Left hindlimb (tissue), 1 donor: ENCODE results near the gene PREX1.

Source experiments
- DNase-seq: peaks from one replicate; pipeline ENCODE4 v3.0.0-alpha.2; 2018

Gene PREX1

DNA sequence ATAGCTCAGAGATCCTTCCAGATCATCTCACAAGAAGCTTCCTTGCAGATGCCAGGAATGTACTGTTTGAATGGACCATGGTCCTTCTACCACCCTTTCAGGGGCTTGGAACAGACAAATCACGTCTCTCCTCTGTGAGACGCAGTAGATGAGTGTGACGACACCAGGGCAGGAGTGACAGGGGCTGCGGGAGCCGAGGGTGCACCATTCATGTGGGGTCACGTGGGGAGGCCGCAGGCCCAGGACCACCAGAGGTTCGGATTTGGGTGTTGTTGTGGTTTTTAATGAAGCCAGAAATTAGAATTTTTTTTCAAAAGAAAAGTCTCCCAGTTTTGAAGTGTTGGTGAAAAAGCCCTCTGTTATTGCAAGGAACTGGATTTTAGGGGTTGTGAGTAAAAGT is 79.2 kb downstream of the PREX1 start:
- DNase-seq = no peak

DNA sequence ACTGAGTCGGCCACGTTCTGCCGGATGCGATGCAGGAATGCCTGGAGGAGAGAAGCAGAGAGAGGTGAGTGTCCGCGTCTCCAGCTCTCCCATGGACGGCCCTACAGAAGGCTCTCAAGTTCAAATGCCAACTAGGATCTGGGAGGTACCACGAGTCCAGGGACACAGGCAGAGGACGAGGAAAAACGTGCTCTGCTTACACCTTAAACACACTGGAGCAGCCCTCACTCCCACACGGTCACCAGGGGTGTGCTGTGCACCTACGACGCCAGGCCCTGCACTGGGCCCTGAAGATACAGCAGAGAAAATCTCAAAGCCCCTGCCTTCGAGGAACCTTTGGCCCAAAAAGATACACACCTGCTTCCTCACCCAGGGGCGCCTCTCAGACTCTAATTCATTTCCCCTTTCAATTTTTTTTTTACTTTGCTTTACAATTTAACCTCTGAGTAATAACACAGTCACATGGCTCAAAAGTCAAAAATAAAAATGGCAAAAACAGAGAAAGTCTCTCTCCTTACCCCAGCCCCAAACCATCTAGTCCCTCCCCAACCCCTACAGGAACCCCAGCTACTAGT is 79.9 kb downstream of the PREX1 start:
- no peak for DNase-seq

DNA sequence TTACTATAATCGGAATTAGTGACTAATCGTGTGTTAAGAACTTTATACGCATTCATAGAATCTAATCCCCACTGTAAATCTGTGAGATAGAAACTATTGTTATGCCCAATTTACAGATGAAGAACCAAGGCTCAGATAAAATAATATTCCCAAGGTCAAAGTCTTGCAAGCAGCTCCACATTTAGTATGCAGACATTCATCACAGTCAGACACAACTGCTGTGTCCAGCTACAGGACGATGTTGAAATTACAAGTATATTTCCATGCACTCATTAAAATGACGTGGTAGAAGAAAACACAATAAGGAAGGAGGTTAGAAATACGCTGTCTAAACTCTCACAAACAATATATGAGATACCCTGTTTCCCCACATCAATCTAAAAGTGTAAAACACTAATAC is 82.5 kb downstream of the PREX1 start:
- DNase-seq = no peak

DNA sequence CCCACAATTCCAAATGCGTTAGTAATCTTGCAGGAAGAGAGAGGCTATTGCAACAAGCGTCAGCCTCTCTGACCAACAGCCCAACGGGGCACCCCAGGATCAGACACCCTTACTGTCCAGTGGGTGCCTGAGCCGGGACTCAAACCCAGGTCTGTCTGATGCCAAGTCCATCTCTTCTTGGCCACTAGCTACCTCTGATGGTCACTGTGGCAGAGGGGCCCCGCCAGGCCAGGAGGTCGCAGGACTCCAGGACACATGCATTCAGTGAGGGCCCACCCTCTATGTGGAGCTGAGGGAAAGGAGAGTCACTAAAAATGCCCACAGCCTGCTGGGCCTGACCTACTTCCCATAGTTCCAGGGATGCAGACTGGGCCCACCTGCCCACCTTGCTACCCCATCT is 83.3 kb downstream of the PREX1 start:
- no peak for DNase-seq

DNA sequence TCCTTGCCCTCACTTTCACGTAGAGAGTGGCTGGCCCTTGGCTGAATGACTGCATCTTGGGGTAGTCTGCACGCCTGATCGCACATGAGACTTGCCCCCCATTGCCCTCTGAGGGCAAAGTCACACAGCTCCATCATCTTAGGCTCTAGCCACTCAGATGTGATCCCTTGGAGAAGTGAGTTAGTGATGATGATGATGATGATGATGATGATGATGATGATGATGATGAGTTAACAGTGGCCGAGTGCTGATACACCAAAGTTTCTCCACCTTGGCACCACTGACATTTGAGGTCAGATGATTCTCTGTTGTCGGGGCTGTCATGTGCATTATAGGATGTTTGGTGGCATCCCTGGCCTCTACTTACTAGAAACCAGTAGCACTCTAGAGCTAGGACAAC is 84.0 kb downstream of the PREX1 start:
- DNase-seq = no peak

DNA sequence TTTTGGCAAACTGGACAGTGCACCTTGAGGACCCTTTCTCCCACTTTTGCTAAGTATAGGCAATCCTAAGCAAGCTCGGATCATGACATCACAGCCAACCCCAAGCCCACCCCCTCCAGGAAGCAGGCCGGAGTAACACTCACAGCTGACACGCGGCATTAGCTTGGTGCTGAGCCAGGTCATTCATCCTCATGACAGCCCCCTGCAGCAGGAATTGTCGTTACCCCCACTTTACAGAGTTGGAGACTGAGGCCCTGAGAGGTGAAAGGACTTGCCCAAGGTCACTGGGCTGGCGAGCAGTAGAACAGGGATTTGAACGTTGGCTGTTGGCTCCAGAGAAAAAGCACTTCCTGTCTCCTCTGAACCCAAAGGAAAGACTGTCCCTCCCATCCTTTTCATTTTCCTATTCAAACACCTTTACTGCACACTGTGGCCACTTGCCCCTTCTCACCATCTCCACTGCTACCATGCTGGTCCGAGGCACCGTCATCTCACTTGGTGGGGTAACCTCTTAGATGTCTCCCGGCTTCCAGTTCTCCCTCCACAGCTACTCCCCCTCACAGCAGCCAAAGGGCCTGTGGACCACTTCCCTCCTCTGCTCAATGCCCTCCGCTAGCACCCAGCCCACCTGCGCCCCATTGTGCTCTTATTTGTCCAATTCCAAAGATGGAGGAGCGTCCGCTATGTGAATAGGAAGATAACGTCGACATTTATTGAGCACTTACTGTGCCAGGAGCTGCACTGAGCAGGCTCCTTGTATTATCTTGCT is 84.7 kb downstream of the PREX1 start:
- no peak for DNase-seq

DNA sequence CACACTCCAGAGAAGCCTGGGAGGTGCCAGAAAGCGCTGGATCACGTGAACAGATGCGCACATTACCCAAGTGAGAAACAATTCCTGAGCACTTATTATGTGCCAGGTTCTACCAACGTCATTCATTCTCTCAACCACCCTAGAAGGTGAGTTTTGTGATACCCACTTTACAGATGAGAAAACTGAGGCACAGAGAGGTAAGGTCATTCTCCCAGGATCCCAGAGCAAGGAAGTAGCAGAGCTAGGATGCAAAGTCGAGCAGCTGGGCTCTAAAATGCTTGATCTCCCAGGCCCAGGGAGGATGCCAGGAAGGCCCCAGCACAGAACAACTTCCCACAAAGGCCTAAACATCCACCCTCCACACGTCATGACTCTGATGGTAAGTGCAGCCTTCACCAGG is 85.6 kb downstream of the PREX1 start:
- no peak for DNase-seq

DNA sequence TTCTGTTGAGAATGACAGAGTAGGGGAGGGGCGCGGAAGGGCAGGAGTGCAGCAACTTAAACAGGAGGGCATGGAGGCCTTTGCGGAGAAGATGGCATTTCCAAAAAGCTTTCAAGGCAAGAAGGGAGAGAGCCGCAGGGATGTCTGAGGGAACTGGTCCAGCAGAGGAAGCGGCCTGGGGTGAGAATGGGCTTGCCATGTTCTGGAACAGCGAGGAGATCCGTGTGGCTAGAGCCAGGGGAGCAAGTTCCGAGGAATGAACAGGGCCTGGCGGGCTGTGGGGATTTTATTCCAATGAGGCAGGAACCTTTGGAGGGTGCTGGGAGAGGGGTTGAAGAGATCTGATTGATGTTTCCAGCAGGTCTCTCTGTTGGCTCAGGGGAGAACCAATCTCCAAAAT is 86.1 kb downstream of the PREX1 start:
- no peak for DNase-seq

DNA sequence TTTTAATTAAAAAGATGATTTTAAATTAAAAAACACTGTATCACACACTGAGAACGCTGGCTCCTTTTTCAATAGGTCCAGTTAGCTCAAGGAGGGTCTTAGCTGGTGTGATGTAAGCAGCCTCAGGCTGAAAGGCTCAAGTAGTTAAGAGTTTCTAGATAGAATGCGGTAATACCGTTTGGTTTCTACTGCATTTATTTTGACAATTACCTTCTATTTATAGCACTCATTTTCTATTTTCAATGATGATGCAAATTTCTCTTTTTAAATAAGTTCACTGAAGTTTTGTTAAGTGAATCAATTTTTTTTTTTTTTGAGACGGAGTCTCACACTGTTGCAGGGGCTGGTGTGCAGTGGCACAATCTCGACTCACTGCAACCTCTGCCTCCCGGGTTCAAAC is 87.1 kb downstream of the PREX1 start:
- DNase-seq = no peak

DNA sequence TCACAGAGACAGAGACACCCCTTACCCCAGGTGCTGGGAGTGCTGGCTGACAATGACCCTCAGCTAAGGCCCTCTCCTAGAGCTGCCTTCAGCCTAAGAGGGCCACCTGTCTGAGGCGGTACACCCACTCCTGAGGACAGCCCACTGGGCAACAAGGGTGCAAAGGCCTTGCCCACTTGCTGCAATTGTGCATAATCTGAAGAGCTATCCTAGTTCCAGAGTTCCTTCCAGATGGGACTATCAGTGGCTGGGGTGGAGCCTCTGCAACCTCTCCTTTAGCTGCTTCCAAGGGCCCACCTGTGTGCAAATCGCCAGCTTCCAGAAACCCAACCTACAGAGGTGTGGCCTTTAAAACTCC is 87.5 kb downstream of the PREX1 start:
- no peak for DNase-seq

DNA sequence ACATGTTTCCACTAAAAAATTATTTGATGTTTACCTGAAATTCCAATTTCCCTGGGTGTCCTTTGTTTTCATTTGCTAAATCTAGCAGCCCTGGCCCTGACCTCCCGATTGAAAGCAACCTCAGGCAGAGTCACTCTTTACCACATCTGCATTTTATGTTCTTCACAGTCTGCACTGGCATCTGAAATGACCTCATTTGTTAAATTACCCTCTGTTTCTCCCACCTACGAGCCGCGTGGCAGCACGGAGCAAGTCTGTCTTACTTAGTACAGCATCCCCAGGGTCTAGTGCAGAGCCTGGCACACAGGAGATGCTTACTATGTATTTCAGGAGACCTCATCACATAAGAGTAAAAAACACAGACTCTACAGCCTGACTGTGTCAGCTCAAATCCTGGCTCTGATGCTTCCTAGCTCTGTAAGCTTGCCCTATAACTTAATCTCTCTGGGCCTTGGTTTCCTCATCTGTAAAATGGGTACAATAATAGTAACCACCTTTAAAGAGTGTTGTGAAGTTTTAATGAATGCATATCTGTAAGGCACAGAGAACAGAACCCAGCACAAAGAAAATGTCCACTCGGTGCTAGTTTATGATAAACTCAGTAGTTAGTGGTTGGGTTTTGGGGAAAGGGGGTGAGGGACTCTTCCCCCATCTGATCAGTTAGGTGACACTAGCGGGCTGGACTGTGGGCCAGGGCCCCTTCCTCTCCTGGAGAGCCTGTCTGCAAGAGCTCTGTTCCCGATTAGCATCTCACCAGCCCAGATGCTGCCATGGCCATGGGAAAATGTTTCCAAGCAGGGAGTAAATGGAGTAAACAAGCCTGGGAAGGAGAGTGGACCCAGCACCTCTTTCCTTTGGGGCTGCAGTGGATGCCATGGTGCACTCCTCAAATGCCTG is 88.2 kb downstream of the PREX1 start:
- DNase-seq = no peak

DNA sequence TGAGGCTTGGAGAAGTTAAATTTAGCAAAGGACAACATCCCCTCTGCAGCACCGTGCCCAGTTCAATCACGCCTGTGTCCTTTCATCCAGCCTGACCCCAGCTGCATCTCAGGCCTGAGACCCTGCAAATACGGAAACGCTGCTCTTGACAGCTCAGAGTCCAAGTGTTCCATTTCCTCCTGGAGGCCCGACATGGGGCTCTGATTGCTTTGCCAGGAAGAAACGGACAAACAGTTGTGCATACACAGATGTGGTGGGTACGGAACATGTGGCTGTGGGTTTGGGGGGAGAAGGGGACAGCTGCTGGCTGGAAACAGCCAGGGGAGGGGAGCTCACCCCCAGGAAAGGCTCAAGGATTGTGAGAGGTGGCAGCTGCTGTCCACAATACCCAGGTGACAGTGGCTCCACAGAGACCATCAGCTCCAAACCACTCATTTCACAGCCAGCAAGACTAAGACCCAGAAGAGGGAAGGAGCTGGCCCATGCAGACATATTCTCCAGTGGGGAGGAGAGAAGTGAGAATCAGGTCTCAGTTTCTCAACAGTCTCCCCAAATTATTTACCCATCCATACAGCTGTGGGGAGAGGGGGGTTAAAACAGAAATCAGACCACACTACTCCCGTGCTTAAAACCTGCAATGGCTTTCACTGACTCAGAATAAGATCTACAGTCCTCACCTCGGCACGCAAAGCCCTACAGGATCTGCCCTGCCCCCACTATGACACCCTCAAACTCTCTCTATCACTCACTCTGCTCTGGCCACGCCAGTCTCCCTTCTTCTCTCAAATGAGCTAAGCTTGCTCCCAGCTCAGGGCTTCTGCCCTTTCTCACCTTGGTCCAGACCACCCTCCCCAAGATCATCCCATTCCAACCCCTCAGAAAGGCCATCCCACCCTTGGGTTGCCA is 89.1 kb downstream of the PREX1 start:
- peak; percentile 76 for DNase-seq

DNA sequence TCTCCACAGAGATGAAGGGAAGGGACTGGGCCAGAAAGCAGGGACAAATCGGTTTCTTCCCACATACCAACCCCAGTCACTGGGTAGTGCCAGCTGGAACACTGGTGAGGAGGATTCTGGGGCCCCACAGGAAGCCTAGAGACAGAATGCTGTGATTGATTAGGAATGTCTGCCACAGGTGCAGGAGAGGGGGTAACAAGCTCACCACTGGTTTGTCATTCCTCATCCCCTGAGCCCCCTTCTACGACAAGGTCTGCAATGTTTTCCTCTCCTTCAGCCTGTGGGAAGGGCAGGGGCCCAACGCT is 89.8 kb downstream of the PREX1 start:
- no peak for DNase-seq

DNA sequence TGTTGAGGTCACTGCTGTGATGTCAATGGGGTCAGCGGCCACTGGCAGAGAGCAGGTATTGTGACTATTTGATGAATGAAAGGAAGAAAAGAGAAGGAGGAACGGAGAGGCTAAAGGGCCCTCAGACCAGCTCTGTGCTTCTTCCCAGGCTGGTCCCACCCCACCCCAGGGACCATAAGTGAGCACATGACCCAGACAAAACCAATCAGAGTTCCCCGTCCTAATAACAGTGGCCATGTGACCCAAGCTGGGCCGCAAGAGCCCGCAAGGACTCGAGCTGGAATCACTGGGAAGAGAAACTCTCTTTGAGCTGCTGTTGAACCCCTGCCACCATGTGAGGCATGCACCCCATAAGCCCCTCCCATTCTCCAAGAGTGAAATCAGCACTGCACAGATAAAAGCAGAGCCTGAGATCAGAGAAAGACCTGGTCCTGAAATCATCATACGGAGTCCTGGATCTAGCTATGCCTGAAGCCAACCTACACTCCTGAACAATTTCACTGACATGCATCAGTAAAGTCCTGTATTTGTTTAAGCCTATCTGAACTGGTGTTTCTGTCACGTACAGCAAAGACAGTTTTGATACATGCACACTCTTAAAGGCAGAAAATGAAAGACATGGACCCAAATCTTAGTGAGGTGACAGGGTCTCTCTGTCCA is 90.2 kb downstream of the PREX1 start:
- no peak for DNase-seq

DNA sequence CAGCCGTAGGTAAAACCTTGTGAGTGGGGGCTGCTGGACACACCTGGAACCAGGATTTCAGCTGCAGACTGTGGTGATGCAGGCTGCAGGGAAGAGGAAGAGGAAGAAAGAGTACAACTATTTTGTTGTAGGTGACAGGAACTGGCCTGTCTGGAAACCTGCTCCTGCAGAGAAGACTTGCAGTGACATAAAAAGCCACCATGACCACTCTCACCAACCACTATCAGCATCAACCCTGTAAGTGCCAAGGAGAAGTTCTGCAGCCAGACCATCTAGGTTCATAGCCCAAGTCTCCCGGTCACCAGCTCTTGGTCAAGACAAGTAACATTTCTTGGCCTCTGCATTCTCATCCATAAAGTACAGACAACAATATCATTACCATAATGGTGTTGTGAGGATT is 91.2 kb downstream of the PREX1 start:
- DNase-seq = no peak

DNA sequence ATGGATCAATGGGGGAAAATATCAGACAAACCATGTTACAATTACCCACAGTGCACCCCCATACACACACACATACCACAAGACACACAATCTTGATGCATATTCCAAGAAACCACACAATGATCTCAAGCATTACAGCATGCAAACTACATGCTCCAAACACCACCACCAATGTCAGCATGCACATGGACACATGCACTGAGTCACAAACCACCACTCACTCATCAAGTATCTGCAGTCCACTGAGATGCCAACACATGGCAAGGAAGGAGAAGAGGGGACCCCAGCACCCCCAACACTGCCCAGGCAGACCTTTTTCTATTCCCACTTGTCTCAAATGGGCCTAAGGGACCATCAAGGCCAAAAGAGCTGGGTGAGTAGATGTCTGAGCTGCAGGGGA is 91.6 kb downstream of the PREX1 start:
- no peak for DNase-seq

DNA sequence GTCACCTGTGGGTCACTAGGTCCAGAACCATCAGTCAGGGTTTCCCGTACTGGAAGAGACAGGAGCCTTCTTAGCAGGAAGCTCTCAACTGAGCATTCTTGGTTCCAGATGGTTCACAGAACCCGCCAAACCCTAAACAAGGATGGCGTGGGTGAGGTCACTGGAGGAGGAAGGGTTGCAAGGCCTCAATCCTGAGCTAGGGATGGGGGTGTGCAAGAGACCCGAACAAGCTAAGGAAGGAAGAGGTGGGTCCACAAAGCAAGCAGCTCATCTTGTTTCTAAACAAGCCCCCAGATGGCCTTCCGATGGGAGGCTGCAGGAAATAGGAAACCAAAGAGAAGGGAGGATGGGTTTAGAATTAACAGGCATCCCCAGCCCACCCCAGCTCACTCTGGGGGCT is 92.7 kb downstream of the PREX1 start:
- DNase-seq = no peak

DNA sequence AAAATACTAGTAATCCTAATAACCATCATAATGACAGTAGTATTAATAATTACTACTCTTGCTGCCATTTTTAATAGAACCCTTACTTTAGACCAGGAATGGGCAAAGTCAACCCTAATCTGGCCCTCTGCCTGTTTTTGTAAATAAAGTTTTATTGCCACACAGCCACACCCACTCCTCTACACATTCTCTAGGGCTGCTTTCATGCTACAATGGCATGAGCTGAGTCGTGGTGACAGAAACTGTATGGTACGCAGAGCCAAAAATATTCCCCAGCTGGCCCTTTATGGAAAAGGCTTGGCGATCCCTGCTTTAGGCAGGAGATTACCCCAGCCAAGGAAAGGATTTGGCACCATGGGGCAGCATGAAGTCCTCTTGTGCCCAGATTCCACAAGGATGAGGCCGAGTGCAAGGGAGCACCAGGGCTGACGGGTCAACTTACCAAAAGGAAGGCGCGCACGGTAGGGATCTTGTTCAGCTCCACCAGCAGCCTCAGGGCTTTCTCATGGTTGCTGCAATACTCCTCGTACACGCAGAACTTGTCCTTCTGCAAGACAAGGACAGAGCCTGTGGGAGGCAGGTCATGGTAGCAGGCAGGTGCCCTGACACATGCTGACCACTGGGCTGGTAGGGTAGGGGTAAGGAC is 93.6 kb downstream of the PREX1 start:
- DNase-seq = no peak

DNA sequence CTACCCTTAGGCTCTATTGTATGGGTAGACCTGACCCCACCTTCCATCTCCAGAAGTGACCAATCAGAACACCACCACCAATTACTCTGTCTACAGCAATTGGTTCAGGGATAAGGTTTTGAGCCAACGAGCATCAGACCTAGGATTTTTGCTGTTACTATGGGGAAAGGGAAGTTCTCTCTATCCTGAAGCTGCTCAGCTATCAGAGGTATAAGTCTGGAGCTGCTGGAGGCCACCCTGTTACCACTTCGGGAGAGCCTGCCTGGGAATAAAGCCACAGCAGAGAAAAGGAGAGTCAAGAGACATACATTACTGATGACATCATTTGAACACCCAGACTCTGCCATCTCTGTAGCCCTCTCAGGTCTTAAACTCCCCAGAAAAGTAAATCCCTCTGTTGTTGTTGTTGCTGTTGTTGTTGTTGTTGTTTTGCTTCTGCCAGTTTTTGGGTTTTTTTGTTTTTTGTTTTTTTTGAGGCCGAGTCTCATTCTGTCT is 94.5 kb downstream of the PREX1 start:
- DNase-seq = no peak

DNA sequence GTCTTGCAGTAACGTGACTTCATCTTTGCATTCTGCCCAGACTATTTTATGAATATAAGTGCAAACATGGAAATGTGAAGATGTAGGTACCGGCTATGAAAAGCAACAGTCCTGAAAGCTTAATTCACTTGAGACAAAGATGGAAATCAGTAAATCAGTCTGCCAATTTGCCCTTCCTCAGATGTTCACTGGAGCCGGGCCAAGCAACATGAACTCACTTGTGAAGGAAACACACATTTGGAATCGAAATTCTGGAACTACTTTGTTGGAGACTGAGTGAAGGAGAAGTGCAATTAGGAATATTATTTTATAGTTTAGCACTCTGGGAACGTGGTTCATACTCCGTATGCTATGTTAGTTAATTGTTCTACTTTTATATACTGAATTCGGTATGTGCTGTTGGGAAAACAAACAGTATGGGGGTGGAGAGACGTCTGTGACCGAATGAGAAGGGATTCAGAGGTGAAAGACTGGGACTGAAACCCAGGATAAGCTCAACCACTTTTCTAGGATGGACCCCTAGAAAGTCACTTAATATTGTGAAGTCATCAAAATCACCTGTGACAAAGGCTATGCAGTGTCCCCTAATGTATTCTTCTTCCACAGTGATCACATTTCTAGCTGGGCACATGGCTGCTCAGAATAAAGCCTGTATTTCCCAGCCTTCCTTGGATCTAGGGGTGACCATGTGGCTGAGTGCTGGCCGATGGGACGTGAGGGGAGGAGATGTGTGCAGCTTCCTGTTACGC is 95.5 kb downstream of the PREX1 start:
- DNase-seq = no peak

DNA sequence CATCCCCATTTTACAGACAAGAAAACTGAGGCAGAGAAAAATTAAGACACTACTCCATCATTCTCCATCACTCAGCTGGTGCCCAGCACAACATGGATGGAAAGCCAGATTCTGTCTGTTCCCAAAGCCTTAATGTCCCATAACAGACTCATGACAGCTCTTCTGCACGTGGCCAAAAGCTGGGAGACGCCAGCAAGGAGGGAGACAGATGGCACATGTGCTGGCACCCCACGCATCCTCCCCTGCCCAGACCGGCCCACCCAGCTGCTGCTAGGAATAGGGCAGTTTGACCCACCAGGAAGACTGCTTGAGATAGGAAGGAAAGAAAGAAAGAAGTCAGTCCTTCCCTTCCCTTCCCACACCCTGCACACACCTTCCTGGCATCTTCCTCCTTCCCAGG is 96.3 kb downstream of the PREX1 start:
- no peak for DNase-seq
